ENCODE results near the gene FBRSL1.

- no peak for TF ChIP-seq POLR2A (IDR thresholded peaks at IDR 0.05; ENCODE audit: low read length)
- TF ChIP-seq GATA1 (IDR thresholded peaks at IDR 0.05; ENCODE audit: low read depth, low read length): no peak
Observed at GRCh38 chr12:132505105-132505851, 15.3 kb downstream of the FBRSL1 start.

Measured in erythroblast (primary cell).